IMR-90 (cell line): Measurements from ENCODE around the gene KMT5C. TPM values are rescaled to one million over a fixed set of nuclear protein-coding genes. Genes with fewer than 3 reads are reported as not detected.

ENCODE experiments used
- ATAC-seq: fragments of 200-7000 bp; cut with Tn5 transposase; 2 replicates; pipeline ENCODE4 v1.9.1; 2020; ENCODE audit warnings: low read depth, mild to moderate bottlenecking, moderate library complexity
- BruUV-seq: library from RNA; stranded (reverse); fragments of 400-500 nt; replicated peaks from 2 replicates; lab custom pipeline; 2021; lab: Mats Ljungman, UMichigan
- CTCF ChIA-PET: fragments of 300-600 bp; formaldehyde crosslinking; extraction: SDS; loops from one replicate; lab custom pipeline; 2021; ENCODE audit warnings: antibody characterized with exemption; lab: Yijun Ruan, JAX
- POLR2A ChIA-PET: fragments of 300-600 bp; sonication (Branson Sonifier 250); formaldehyde crosslinking; loops from one replicate; lab custom pipeline; 2022; ENCODE audit warnings: antibody characterized with exemption; ENCODE audit not compliant: unreplicated experiment; lab: Charles Lee
- DNase-seq: peaks from one replicate; pipeline ENCODE4 v3.0.0; 2013
- H2AFZ ChIP-seq: replicated peaks from 2 replicates; pipeline ENCODE3; 2013; ENCODE audit warnings: low read length, mild to moderate bottlenecking; ENCODE audit not compliant: poor library complexity
- H2AK5ac ChIP-seq: 2 replicates; pipeline ENCODE4 v1.6.1; 2013; ENCODE audit warnings: low read depth, low read length, inconsistent platforms
- H2AK9ac ChIP-seq: replicated peaks from 2 replicates; pipeline ENCODE3; 2013; ENCODE audit warnings: mild to moderate bottlenecking, low read depth, low read length, moderate library complexity; ENCODE audit not compliant: poor library complexity
- H2BK120ac ChIP-seq: 2 replicates; pipeline ENCODE4 v1.6.1; 2013; ENCODE audit warnings: low read depth, low read length, inconsistent platforms
- H2BK15ac ChIP-seq: 3 replicates; pipeline ENCODE4 v1.6.1; 2013; ENCODE audit warnings: low read depth, low read length, inconsistent platforms
- H2BK20ac ChIP-seq: 2 replicates; pipeline ENCODE4 v1.6.1; 2013; ENCODE audit warnings: low read depth, mild to moderate bottlenecking, inconsistent platforms, low read length, moderate library complexity
- H2BK5ac ChIP-seq: 2 replicates; pipeline ENCODE4 v1.6.1; 2013; ENCODE audit warnings: mild to moderate bottlenecking, low read depth, low read length, inconsistent platforms; ENCODE audit not compliant: poor library complexity, severe bottlenecking
- H3K14ac ChIP-seq: replicated peaks from 2 replicates; pipeline ENCODE4 v1.6.1; 2013; ENCODE audit warnings: low read depth, low read length, inconsistent platforms
- H3K18ac ChIP-seq: 2 replicates; pipeline ENCODE4 v1.6.1; 2013; ENCODE audit warnings: low read depth, low read length, control low read depth
- H3K23ac ChIP-seq: 2 replicates; pipeline ENCODE4 v1.6.1; 2013; ENCODE audit warnings: low read depth, low read length, inconsistent platforms
- H3K27ac ChIP-seq: 2 replicates; pipeline ENCODE4 v1.5.1; 2013; ENCODE audit warnings: mild to moderate bottlenecking, control low read depth, low read length; ENCODE audit not compliant: insufficient read depth
- H3K27me3 ChIP-seq: 2 replicates; pipeline ENCODE4 v1.6.1; 2013; ENCODE audit warnings: low read length; ENCODE audit not compliant: control insufficient read depth, insufficient read depth
- H3K36me3 ChIP-seq: 2 replicates; pipeline ENCODE4 v1.6.1; 2013; ENCODE audit warnings: low read length, mixed read lengths; ENCODE audit not compliant: control insufficient read depth, insufficient read depth
- H3K4ac ChIP-seq: 2 replicates; pipeline ENCODE4 v1.6.1; 2013; ENCODE audit warnings: low read depth, low read length, inconsistent platforms
- H3K4me1 ChIP-seq: 2 replicates; pipeline ENCODE4 v1.6.1; 2013; ENCODE audit warnings: low read length, mixed read lengths; ENCODE audit not compliant: control insufficient read depth, insufficient read depth
- H3K4me2 ChIP-seq: 2 replicates; pipeline ENCODE4 v1.6.1; 2013; ENCODE audit warnings: low read depth, mild to moderate bottlenecking, control low read depth, low read length, moderate library complexity
- H3K4me3 ChIP-seq: 2 replicates; pipeline ENCODE4 v1.5.1; 2013; ENCODE audit warnings: low read depth, mild to moderate bottlenecking, control low read depth, low read length, moderate library complexity; ENCODE audit not compliant: insufficient read depth
- H3K56ac ChIP-seq: 2 replicates; pipeline ENCODE4 v1.6.1; 2013; ENCODE audit warnings: low read length, inconsistent platforms; ENCODE audit not compliant: insufficient read depth; ENCODE audit errors: extremely low read depth
- H3K79me1 ChIP-seq, 2 experiments: 2 replicates each; pipeline ENCODE4 v1.6.1; 2013; ENCODE audit warnings: low read length in 2 of 2, inconsistent platforms in 1 of 2, low read depth in 1 of 2
- H3K9ac ChIP-seq: 2 replicates; pipeline ENCODE4 v1.6.1; 2013; ENCODE audit warnings: low read depth, low read length, control low read depth
- H3K9me1 ChIP-seq: 2 replicates; pipeline ENCODE4 v1.6.1; 2013; ENCODE audit warnings: low read length, inconsistent platforms; ENCODE audit not compliant: insufficient read depth
- H3K9me3 ChIP-seq: 2 replicates; pipeline ENCODE4 v1.6.1; 2013; ENCODE audit warnings: low read length; ENCODE audit not compliant: control insufficient read depth, insufficient read depth
- H4K20me1 ChIP-seq: 2 replicates; pipeline ENCODE4 v1.6.1; 2013; ENCODE audit warnings: low read length, inconsistent platforms; ENCODE audit not compliant: insufficient read depth
- H4K5ac ChIP-seq: 2 replicates; pipeline ENCODE4 v1.6.1; 2013; ENCODE audit warnings: mild to moderate bottlenecking, low read depth, low read length, control low read depth
- H4K8ac ChIP-seq, 2 experiments: 2 replicates each; pipeline ENCODE4 v1.6.1; 2013; ENCODE audit warnings: low read depth in 2 of 2, low read length in 2 of 2, control low read depth in 1 of 2, inconsistent platforms in 1 of 2
- H4K91ac ChIP-seq: 2 replicates; pipeline ENCODE4 v1.6.1; 2013; ENCODE audit warnings: low read depth, low read length, inconsistent platforms; ENCODE audit not compliant: insufficient read depth
- CEBPB ChIP-seq: IDR thresholded peaks from 2 replicates; pipeline ENCODE4 v1.6.1; 2012; ENCODE audit warnings: low read depth, low read length, improper control_type of control experiment
- MAFK ChIP-seq: IDR thresholded peaks from 2 replicates; pipeline ENCODE4 v1.6.1; 2012; ENCODE audit warnings: low read depth, low read length, improper control_type of control experiment
- MAZ ChIP-seq: IDR thresholded peaks from 2 replicates; pipeline ENCODE4 v1.6.1; 2012; ENCODE audit warnings: low read depth, mild to moderate bottlenecking, low read length, improper control_type of control experiment, moderate library complexity, borderline replicate concordance
- POLR2A ChIP-seq: IDR thresholded peaks from 2 replicates; pipeline ENCODE4 v1.6.1; 2012; ENCODE audit warnings: mild to moderate bottlenecking, low read depth, low read length
- RAD21 ChIP-seq: IDR thresholded peaks from 2 replicates; pipeline ENCODE4 v1.6.1; 2012; ENCODE audit warnings: low read length, improper control_type of control experiment
- SMC3 ChIP-seq: fragments of 150-350 bp; IDR thresholded peaks from 2 replicates; pipeline ENCODE4 v1.6.1; 2016; ENCODE audit warnings: low read depth, mild to moderate bottlenecking, antibody characterized with exemption, low read length, moderate library complexity
- WGBS, 2 experiments: methylation state at CpG; one replicate each; pipeline versions ENCODE4 v1.1.5 to v1.1.7; 2013; ENCODE audit warnings: missing lambda C conversion rate in 2 of 2; ENCODE audit not compliant: insufficient read length in 1 of 2; ENCODE audit errors: extremely low coverage in 2 of 2; 5-methylcytosine and 5-hydroxymethylcytosine counted together
- dilution Hi-C: fragments of 300-500 bp; cut with HindIII; formaldehyde crosslinking; loops from one replicate; pipeline ENCODE4 v1.14.3; 2018; ENCODE audit warnings: low sequenced_read_pairs; ENCODE audit not compliant: unreplicated experiment
- in situ Hi-C: fragments of 300-500 bp; cut with MboI; formaldehyde crosslinking; loops from 3 replicates; pipeline ENCODE4 v1.14.3; 2019; ENCODE audit warnings: low sequenced_read_pairs, inconsistent platforms, mixed read lengths
- intact Hi-C: fragments of 100-400 bp; cut with micrococcal nuclease; formaldehyde crosslinking; loops from 2 replicates; pipeline ENCODE4 v1.10.0; 2022
- polyA plus RNA-seq, 3 experiments: library from polyadenylated mRNA; depleted of rRNA; stranded (reverse); fragments of >200 nt; gene quantifications; 2 replicates each; pipeline ENCODE4 v1.2.3, GENCODE V29; 2012; ENCODE audit warnings: low replicate concordance in 1 of 3
- total RNA-seq: library from RNA; depleted of rRNA; stranded (reverse); fragments of >200 nt; gene quantifications from 2 replicates; pipeline ENCODE4 v1.2.3, GENCODE V29; 2012
- TF ChIP-seq, protein P1 (sequence below): conservative IDR thresholded peaks from 2 replicates; pipeline ENCODE4 v1.5.1; 2012; ENCODE audit warnings: mild to moderate bottlenecking, low read depth, low read length, improper control_type of control experiment

KMT5C gene
- total and polyA plus RNA-seq, 2 of the 4 experiments (the other 2 are of a cell fraction): 1.8 to 5.9 TPM

DNA sequence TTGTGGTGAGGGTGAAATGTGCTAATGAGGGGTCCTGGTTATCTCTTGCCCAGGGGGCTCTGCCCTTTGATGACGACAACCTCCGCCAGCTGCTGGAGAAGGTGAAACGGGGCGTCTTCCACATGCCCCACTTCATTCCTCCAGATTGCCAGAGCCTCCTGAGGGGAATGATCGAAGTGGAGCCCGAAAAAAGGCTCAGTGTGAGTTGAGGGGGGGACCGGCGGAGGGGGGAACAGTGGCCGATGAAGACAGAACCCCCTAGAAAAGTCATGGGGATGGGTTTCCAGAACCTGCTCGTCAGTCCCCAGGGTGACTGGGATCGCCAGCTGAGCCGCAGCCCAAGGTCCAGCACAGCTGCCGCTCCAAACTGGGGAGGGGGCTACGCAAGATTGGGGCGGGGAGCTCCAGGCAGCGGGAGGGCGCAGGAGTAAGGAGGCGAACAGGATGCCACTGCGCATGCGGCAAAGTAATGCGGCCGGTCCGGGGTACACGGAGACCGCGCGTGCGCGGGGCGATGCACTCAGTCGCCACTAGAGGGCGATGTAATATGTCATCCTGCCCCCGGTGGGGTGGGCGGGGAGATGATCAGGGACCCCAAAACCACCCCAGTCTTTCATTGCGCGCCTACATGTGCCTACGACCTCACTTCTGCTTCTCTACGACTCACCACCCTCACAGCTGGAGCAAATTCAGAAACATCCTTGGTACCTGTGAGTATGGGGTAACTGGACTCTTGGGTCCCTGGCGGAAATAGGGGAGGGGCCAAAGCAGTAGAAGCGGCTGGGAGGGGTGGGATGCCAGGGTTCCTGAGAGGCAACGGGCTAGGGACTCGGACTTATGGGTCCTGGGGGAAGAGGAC, 38.0 kb upstream of the KMT5C start:
- POLR2A ChIA-PET: interaction anchor here (1.0 kb wide), 1 partner anchor 104 kb away, joined by 4 read pairs; no protein-coding TSS in a partner anchor
- ATAC-seq: peak; percentile 98
- in situ Hi-C loops: no loop called here

More for the DNA sequence above, 38.0 kb upstream of the KMT5C start:
- Histone ChIP-seq H3K9me1 (no peaks in the 10 kb centered on the region), H3K4me1 (no peaks in the 10 kb centered on the region), H2BK15ac (no peak overlapping the region), H4K5ac (no peak overlapping the region), H3K14ac (peak overlapping the region; percentile 82), H3K18ac (no peak overlapping the region), H3K27me3 (no peaks in the 10 kb centered on the region), H3K4me3 (no peak overlapping the region), H3K9me3 (no peaks in the 10 kb centered on the region), H2AK5ac (peak overlapping the region; percentile 96), H3K9ac (no peak overlapping the region; the same call in 1 of the 2 replicates), H3K23ac (no peak overlapping the region), H4K8ac (peak overlapping the region in 1 of 2 experiments; percentile 94; a peak in 2 of 4 replicates), H4K20me1 (no peaks in the 10 kb centered on the region), H3K36me3 (peaks cover 46% of the 10 kb centered on the region), H2BK120ac (no peak overlapping the region), H3K79me1 (no peaks in the 10 kb centered on the region), H2AFZ (peak overlapping the region; percentile 91), H3K4ac (peak overlapping the region; percentile 56; the same call in 1 of the 2 replicates), H2AK9ac (peak overlapping the region; percentile 81), H3K27ac (no peak overlapping the region), H2BK20ac (no peak overlapping the region), H4K91ac (peak overlapping the region; percentile 61; the same call in 1 of the 2 replicates), H3K56ac (no peak overlapping the region), H3K4me2 (peak overlapping the region; percentile 47; the same call in 1 of the 2 replicates), H2BK5ac (no peak overlapping the region)
- dilution Hi-C loops: no loop called here
- 24% methylated on average over 4 of the region's 42 CpGs; no CpG with 5 or more reads in 1 of the 2 experiments for WGBS, 2 experiments
- CTCF ChIA-PET: interaction anchor here (0.6 to 2.0 kb wide), 8 partner anchors 12 to 116 kb away, joined by 3 to 11 read pairs (median 4); partner anchors contain the start of genes KMT5C and TMEM238
- DNase-seq: peak; percentile 62
- intact Hi-C loops: loop anchor here (5.0 kb wide), 1 partner anchor 86 kb away; the partner anchor contains the start of gene RPL28
- BruUV-seq: no TSS peak
- TF ChIP-seq RAD21 (peak; percentile 77), MAFK (no peak), MAZ (peak; percentile 66; the same call in 1 of the 2 replicates), POLR2A (no peak), CEBPB (no peak), SMC3 (peak; percentile 74)
- TF ChIP-seq, protein P1, sequence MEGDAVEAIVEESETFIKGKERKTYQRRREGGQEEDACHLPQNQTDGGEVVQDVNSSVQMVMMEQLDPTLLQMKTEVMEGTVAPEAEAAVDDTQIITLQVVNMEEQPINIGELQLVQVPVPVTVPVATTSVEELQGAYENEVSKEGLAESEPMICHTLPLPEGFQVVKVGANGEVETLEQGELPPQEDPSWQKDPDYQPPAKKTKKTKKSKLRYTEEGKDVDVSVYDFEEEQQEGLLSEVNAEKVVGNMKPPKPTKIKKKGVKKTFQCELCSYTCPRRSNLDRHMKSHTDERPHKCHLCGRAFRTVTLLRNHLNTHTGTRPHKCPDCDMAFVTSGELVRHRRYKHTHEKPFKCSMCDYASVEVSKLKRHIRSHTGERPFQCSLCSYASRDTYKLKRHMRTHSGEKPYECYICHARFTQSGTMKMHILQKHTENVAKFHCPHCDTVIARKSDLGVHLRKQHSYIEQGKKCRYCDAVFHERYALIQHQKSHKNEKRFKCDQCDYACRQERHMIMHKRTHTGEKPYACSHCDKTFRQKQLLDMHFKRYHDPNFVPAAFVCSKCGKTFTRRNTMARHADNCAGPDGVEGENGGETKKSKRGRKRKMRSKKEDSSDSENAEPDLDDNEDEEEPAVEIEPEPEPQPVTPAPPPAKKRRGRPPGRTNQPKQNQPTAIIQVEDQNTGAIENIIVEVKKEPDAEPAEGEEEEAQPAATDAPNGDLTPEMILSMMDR: peak; percentile 89
